ENCODE measurements around the gene CASP10.

- TF ChIP-seq CTCF (IDR thresholded peaks at IDR 0.05; ENCODE audit: borderline replicate concordance, extremely low read depth, low read length, poor library complexity, severe bottlenecking) (no peak), EZH2 (IDR thresholded peaks at IDR 0.05; ENCODE audit: borderline replicate concordance, low read depth, low read length, severe bottlenecking) (no peak)
Observed at GRCh38 chr2:201271917-201272316, 89.0 kb downstream of the CASP10 start.
